Naive thymus-derived CD8-positive, alpha-beta T cell (primary cell): Measurements from ENCODE around the gene DNAI1. TPM values are rescaled to one million over a fixed set of nuclear protein-coding genes. Genes with fewer than 3 reads are reported as not detected.

Experiments
- ATAC-seq, 2 donors: fragments of 150-1000 bp; cut with Tn5 transposase in 1 of 2; sonication (Bioruptor Pico), chemical (Tn5 transposase) in 1 of 2; 1 replicate in 1 of 2; 2 replicates in 1 of 2; pipeline ENCODE4 v1.10.0; 2021; ENCODE audit warnings: mild to moderate bottlenecking in 2 of 2, moderate library complexity in 2 of 2
- POLR2A ChIA-PET: fragments of 350-600 bp; sonication (Branson Sonifier 250); formaldehyde crosslinking; loops from one replicate; lab custom pipeline; 2021; ENCODE audit warnings: antibody characterized with exemption; lab: Charles Lee
- DNase-seq, 10 donors: peaks; one replicate each; pipeline versions ENCODE4 v3.0.0 to v3.0.0-alpha.2; 2020 to 2022
- H3K27ac Mint-ChIP-seq, 10 donors: one replicate each; pipeline ENCODE4 v1.8.0; 2020 to 2022; ENCODE audit warnings: mild to moderate bottlenecking in 10 of 10, mixed read lengths in 10 of 10, moderate library complexity in 4 of 10, inconsistent platforms in 1 of 10
- H3K27me3 Mint-ChIP-seq, 5 donors: one replicate each; pipeline ENCODE4 v1.8.0; 2021 to 2022; ENCODE audit warnings: mixed read lengths in 5 of 5
- H3K36me3 Mint-ChIP-seq, 3 donors: one replicate each; pipeline ENCODE4 v1.8.0; 2020 to 2022; ENCODE audit warnings: mixed read lengths in 3 of 3, mild to moderate bottlenecking in 2 of 3, inconsistent platforms in 1 of 3
- H3K4me1 Mint-ChIP-seq, 4 donors: one replicate each; pipeline ENCODE4 v1.8.0; 2021 to 2022; ENCODE audit warnings: mixed read lengths in 4 of 4
- H3K4me3 Mint-ChIP-seq, 10 donors: one replicate each; pipeline ENCODE4 v1.8.0; 2020 to 2022; ENCODE audit warnings: mild to moderate bottlenecking in 10 of 10, mixed read lengths in 10 of 10, moderate library complexity in 6 of 10, inconsistent platforms in 1 of 10
- H3K9me3 Mint-ChIP-seq, 9 donors: one replicate each; pipeline ENCODE4 v1.8.0; 2020 to 2022; ENCODE audit warnings: mixed read lengths in 9 of 9, mild to moderate bottlenecking in 3 of 9, inconsistent platforms in 1 of 9, moderate library complexity in 1 of 9
- polyA plus RNA-seq, 3 donors: library from polyadenylated mRNA; unstranded; fragments of 300-500 nt; fragmentation: Illumina TruSeq; gene quantifications; one replicate each; pipeline ENCODE4 v1.2.3, GENCODE V29; 2021
- total RNA-seq, 8 experiments: library from RNA in 2 of 8; stranded (reverse) in 2 of 8; gene quantifications; one replicate each; pipeline ENCODE4 v1.2.3 and lab custom pipeline; 2021 to 2026

DNAI1 gene
- total and polyA plus RNA-seq, 5 experiments from 2014 or later: not detected

DNA sequence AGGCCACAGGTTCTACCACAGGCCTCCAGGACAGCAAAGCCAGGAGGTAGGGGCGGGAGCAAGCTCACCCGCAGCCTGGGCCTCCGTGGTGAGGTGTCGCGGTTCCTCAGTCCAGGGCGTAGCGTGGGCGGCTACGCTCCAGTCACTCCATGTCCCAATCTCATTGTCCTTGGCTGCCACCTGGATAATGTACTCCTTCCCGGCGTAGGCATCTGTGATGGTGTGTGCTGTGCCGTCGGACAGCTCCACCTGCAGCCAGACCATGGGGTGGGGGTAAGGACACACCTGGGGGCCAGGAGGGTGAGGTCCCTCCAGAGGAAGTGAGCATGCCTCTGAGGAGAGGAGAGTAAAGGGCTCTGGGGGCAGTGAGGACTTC lies 94.0 kb downstream of the DNAI1 start:
- Mint-ChIP-seq H3K27me3 (peaks cover 12 to 43% (median 23%) of the 10 kb centered on the region in 5 donors), H3K27ac (no peak overlapping the region), H3K36me3 (no peaks in the 10 kb centered on the region), H3K4me1 (peaks cover 0 to 3% (median 0%) of the 10 kb centered on the region in 4 donors), H3K4me3 (no peak overlapping the region), H3K9me3 (no peaks in the 10 kb centered on the region)
- POLR2A ChIA-PET: no interaction called here
- ATAC-seq: no peak
- DNase-seq: peak in 1 of 10 donors; percentile 43

GRCh38 chr9:34552986-34553385 lies 94.4 kb downstream of the DNAI1 start:
- no peak for DNase-seq
- peaks cover 13 to 43% (median 27%) of the 10 kb centered on the region in 5 donors for H3K27me3 Mint-ChIP-seq
- H3K4me1 Mint-ChIP-seq: peaks cover 0 to 3% (median 0%) of the 10 kb centered on the region in 4 donors
- ATAC-seq: no peak
- no peak overlapping the region for H3K4me3 Mint-ChIP-seq
- no peak overlapping the region for H3K27ac Mint-ChIP-seq
- H3K9me3 Mint-ChIP-seq: no peaks in the 10 kb centered on the region
- POLR2A ChIA-PET: no interaction called here
- no peaks in the 10 kb centered on the region for H3K36me3 Mint-ChIP-seq

GRCh38 chr9:34553511-34554021 lies 95.0 kb downstream of the DNAI1 start:
- POLR2A ChIA-PET: no interaction called here
- H3K36me3 Mint-ChIP-seq: no peaks in the 10 kb centered on the region
- ATAC-seq (no peak), DNase-seq (peak in 1 of 10 donors; percentile 61)
- H3K9me3 Mint-ChIP-seq: no peaks in the 10 kb centered on the region
- H3K4me1 Mint-ChIP-seq: no peaks in the 10 kb centered on the region
- no peak overlapping the region for H3K4me3 Mint-ChIP-seq
- H3K27me3 Mint-ChIP-seq: peaks cover 12 to 39% (median 26%) of the 10 kb centered on the region in 5 donors
- H3K27ac Mint-ChIP-seq: no peak overlapping the region

DNA sequence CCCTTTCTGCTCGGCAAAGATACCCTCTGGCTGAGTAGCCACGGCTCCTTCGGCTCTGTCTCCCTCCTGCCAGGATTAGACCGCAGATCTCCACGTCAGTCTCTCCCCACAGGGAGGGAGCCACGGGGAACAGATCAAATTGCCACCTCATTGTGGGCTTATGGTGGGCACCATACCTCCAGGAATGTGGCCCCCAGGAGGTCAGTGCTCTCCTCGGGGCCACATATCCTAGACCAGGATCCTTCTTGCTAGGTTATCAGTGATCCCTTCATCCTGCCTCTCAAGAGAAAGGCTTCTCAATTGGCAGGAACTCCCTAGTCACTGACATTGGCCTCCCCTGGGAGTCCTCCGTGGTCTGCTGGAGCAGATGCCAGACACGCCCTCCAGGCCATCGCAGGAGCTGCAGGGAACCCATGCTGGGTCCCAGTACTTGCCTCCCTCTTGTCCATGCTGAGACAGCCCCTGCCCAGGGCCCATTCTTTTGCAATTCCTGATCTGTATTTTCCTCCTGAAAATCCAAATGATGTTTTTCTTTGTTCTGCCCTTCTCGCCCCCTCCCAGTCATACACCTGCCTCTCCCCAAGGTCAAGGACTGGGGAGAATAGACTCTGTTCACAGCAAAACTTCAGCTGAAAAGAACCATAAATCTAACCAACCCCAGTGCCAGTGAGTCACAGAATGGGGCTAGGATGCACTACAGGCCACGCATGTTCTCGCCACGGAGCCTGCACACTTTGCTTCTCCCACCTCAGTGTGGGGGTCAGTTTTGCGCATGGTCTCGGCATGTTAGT lies 95.8 kb downstream of the DNAI1 start:
- Mint-ChIP-seq H3K27me3 (peaks cover 12 to 42% (median 32%) of the 10 kb centered on the region in 5 donors), H3K4me1 (no peaks in the 10 kb centered on the region), H3K4me3 (no peak overlapping the region), H3K36me3 (no peaks in the 10 kb centered on the region), H3K27ac (peak overlapping the region in 1 of 10 donors; percentile 48), H3K9me3 (no peaks in the 10 kb centered on the region)
- POLR2A ChIA-PET: no interaction called here
- ATAC-seq (no peak), DNase-seq (peak in 1 of 10 donors; percentile 32)

DNA sequence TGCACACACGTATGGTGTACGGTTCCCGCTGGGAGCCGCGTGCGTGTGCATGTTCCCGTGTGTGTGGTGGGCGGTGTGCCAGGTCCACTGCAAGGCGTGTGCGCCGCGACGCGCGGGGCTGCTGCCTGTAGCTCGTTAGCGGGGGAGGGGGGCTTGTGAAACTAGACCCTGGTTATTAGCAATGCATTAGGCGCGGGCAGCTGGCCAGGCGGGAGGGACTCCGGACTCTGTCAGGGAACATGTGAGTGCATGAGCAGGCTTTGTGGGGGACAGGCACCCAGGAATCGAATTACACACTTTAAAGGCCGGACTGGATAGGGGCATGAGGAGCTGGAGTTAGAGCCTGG lies 96.4 kb downstream of the DNAI1 start:
- no peaks in the 10 kb centered on the region for H3K9me3 Mint-ChIP-seq
- POLR2A ChIA-PET: no interaction called here
- H3K27ac Mint-ChIP-seq: no peak overlapping the region
- H3K4me3 Mint-ChIP-seq: no peak overlapping the region
- H3K27me3 Mint-ChIP-seq: peaks cover 13 to 45% (median 36%) of the 10 kb centered on the region in 5 donors
- H3K4me1 Mint-ChIP-seq: no peaks in the 10 kb centered on the region
- no peak for ATAC-seq
- no peaks in the 10 kb centered on the region for H3K36me3 Mint-ChIP-seq
- DNase-seq: peak in 1 of 10 donors; percentile 42

GRCh38 chr9:34555500-34555899 lies 96.9 kb downstream of the DNAI1 start:
- peaks cover 0 to 1% (median 0%) of the 10 kb centered on the region in 4 donors for H3K4me1 Mint-ChIP-seq

DNA sequence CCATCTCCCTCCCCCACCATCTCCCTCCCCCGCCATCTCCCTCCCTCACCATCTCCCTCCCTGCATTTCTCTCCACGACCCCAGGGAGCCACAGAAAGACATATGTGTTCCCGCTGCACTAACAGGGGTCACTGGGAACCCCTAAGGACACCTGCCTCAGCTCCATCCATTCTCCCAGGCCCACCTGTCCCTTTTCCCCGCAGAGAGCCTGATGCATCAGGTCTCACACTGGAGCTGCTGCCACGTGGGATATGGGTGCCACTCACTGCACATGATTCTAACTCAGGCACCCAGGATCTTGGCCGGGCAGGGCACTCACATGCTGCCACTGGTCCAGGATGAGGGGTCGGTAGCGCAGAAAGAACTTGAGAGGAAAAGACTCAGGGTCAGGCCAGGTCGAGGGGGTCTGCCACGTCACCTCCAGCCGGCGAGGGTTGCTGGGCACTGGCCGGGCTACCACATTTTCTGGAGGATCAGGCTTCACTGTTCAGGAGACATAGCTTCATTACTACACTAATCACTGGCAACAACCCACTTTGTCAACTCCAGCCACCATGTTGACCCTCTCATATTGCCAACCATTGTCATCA lies 97.4 kb downstream of the DNAI1 start:
- H3K27ac Mint-ChIP-seq: no peak overlapping the region
- no peak overlapping the region for H3K4me3 Mint-ChIP-seq
- H3K9me3 Mint-ChIP-seq: no peaks in the 10 kb centered on the region
- H3K36me3 Mint-ChIP-seq: no peaks in the 10 kb centered on the region
- peaks cover 0 to 1% (median 0%) of the 10 kb centered on the region in 4 donors for H3K4me1 Mint-ChIP-seq
- DNase-seq (peak in 1 of 10 donors; percentile 31), ATAC-seq (no peak)
- H3K27me3 Mint-ChIP-seq: peaks cover 18 to 50% (median 40%) of the 10 kb centered on the region in 5 donors
- POLR2A ChIA-PET: no interaction called here

More at GRCh38 chr9:34555500-34555899, 96.9 kb downstream of the DNAI1 start:
- Mint-ChIP-seq H3K27me3 (peaks cover 18 to 49% (median 40%) of the 10 kb centered on the region in 5 donors), H3K9me3 (no peaks in the 10 kb centered on the region), H3K4me3 (no peak overlapping the region), H3K36me3 (no peaks in the 10 kb centered on the region), H3K27ac (no peak overlapping the region)
- POLR2A ChIA-PET: no interaction called here
- peak in 1 of 10 donors; percentile 54 for DNase-seq
- ATAC-seq: no peak

DNA sequence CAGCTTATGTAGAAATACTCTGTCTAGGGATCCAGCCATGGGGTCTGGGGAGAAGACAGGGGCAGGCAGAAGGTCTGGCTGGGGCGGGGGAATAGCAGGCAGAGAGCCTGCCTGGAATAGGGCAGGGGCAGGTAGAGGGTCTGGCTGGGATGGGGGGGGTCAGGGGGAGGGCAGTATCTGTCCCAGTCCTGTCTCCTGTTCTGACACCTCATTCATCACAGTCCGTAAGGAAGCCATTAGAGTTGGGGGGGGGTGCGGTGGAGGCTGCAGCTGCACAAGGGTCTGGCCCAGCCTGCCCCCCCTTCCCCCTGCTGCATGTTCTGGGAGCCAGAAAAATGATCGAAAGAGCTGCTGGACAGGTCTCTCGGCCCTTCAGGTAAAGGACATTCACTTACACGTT lies 98.3 kb downstream of the DNAI1 start:
- H3K27me3 Mint-ChIP-seq: peaks cover 21 to 51% (median 40%) of the 10 kb centered on the region in 5 donors
- H3K27ac Mint-ChIP-seq: no peak overlapping the region
- no peak for ATAC-seq
- peak in 1 of 10 donors; percentile 23 for DNase-seq
- no peaks in the 10 kb centered on the region for H3K36me3 Mint-ChIP-seq
- POLR2A ChIA-PET: no interaction called here
- no peak overlapping the region for H3K4me3 Mint-ChIP-seq
- peaks cover 0 to 2% (median 0%) of the 10 kb centered on the region in 9 donors for H3K9me3 Mint-ChIP-seq
- H3K4me1 Mint-ChIP-seq: peaks cover 0 to 1% (median 0%) of the 10 kb centered on the region in 4 donors

DNA sequence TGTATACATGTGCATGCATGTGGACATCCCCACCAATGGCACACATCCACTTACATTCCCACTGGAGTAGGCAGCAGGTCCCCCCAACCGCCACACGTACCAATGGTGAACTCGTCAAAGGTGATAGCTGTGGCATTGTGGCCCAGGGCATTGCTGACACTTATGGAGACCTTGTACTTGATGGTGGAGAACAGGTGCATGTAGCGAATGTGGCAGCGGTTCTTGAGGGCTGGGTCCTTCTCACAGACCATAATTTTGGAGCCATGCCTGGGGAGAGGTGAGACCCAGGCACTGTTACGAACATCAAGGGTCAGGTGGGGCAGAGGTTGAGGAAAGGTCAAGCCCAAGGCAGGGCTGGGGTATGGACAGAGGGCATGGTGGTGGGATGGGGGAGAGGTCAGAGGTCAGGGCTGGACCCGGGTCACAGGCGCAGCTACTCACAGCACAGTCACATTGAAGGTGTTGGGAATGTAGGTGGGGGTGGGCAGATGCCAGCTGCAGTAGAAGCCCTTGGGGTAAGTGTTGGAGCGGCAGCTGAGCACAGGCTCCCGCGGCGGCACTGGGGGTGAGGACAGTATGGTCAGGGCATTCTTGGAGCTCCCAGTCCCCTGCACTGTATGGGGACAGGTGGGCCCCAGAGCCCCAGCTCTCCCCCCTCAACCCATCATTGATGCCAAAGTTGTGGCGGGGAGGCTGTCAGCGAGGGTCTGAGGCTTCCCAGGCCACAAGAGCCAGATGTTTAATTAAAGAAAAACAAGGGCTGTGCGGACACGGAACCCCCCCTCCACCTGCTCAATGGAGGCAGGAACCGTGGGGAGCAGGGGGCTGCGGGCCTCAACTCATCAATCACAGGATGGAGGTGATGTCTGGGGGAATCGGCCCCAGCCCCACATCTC lies 99.1 kb downstream of the DNAI1 start:
- POLR2A ChIA-PET: no interaction called here
- ATAC-seq: no peak
- H3K27me3 Mint-ChIP-seq: peaks cover 21 to 50% (median 40%) of the 10 kb centered on the region in 5 donors
- peaks cover 0 to 1% (median 0%) of the 10 kb centered on the region in 4 donors for H3K4me1 Mint-ChIP-seq
- H3K4me3 Mint-ChIP-seq: no peak overlapping the region
- peak in 1 of 10 donors; percentile 49 for DNase-seq
- H3K27ac Mint-ChIP-seq: no peak overlapping the region
- H3K9me3 Mint-ChIP-seq: peaks cover 0 to 2% (median 0%) of the 10 kb centered on the region in 9 donors
- no peaks in the 10 kb centered on the region for H3K36me3 Mint-ChIP-seq

- Mint-ChIP-seq H3K4me3 (no peak overlapping the region), H3K36me3 (no peaks in the 10 kb centered on the region), H3K27ac (no peak overlapping the region), H3K4me1 (peaks cover 0 to 2% (median 0%) of the 10 kb centered on the region in 4 donors), H3K27me3 (peaks cover 22 to 56% (median 46%) of the 10 kb centered on the region in 5 donors), H3K9me3 (peaks cover 0 to 4% (median 0%) of the 10 kb centered on the region in 9 donors)
- ATAC-seq: no peak
- peak in 1 of 10 donors; percentile 30 for DNase-seq
- POLR2A ChIA-PET: no interaction called here
Measured at GRCh38 chr9:34558364-34558763, 99.8 kb downstream of the DNAI1 start.

- H3K4me3 Mint-ChIP-seq: no peak overlapping the region
- ATAC-seq (no peak), DNase-seq (no peak)
- H3K27me3 Mint-ChIP-seq: peaks cover 23 to 64% (median 53%) of the 10 kb centered on the region in 5 donors
- H3K36me3 Mint-ChIP-seq: no peaks in the 10 kb centered on the region
- POLR2A ChIA-PET: no interaction called here
- H3K27ac Mint-ChIP-seq: peak overlapping the region in 1 of 10 donors; percentile 74
- peaks cover 0 to 4% (median 0%) of the 10 kb centered on the region in 4 donors for H3K4me1 Mint-ChIP-seq
- H3K9me3 Mint-ChIP-seq: peaks cover 0 to 4% (median 0%) of the 10 kb centered on the region in 9 donors
Measured at GRCh38 chr9:34558919-34559623, 100.5 kb downstream of the DNAI1 start.
